ENCODE results near the gene SLC25A43. TPM values are rescaled to one million over a fixed set of nuclear protein-coding genes. Genes with fewer than 3 reads are reported as not detected.

Gene SLC25A43
- total RNA-seq, 4 donors from 2014 or later: 9.2 to 33.5 (median 12.5) TPM

Small RNA genes within 50 kb of the gene (small RNA-seq; reads per million reads assigned to genes)
- not detected for gene RNU1-67P
- gene RNY3P16: not detected

Other genes with a start within 250 kb of the SLC25A43 start
- 100 to 1,000 TPM in 3 of 4 donors, 10 to 100 TPM in 1; 94.0 to 361 (median 121) TPM for gene PGRMC1, start 163.1 kb upstream of the SLC25A43 start, total RNA-seq
- gene SLC25A5, start 69.1 kb downstream of the SLC25A43 start, total RNA-seq: 100 to 1,000 TPM in 3 of 4 donors, 10 to 100 TPM in 1; 98.8 to 213 (median 135) TPM
- gene STEEP1, start 166.1 kb downstream of the SLC25A43 start, total RNA-seq: 10 to 100 TPM in 2 of 4 donors, 1 to 10 TPM in 2; 1.2 to 47.0 (median 11.5) TPM
- 10 to 100 TPM; 32.0 to 47.0 (median 39.6) TPM for gene UBE2A, start 175.2 kb downstream of the SLC25A43 start, total RNA-seq
- 10 to 100 TPM in 1 of 4 donors, 1 to 10 TPM in 2, under 1 TPM in 1; 0.29 to 10.5 (median 6.0) TPM for gene NKRF, start 207.1 kb downstream of the SLC25A43 start, total RNA-seq

All from uterus (tissue), 4 donors.